NCI-H1694 treated with DMSO at 0.1 percent for 48 hours (cell line): ENCODE data around the gene ENGASE.

Experiments used
- DNase-seq: peaks from one replicate; lab custom pipeline; 2025; lab: John Stamatoyannopoulos, UW

ENGASE gene

GRCh38 chr17:79038545-79039135, 36.0 kb upstream of the ENGASE start:
- DNase-seq = no peak

DNA sequence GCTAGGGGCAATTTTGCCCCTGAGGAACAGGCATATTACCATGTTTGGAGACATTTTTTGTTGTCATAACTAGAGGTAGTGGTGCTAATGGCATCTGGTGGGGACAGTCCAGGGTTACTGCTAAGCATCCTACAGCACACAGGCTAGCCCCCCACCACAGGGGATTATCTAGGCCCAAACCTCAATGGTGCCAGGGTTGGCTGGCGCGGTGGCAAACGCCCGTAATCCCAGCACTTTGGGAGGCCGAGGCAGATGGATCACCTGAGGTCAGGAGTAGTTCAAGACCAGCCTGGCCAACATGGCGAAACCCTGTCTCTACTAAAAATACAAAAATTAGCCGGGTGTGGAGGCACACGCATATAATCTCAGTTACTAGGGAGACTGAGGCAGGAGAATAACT, 35.5 kb upstream of the ENGASE start:
- DNase-seq = no peak

GRCh38 chr17:79039886-79040285, 34.7 kb upstream of the ENGASE start:
- DNase-seq = no peak

DNA sequence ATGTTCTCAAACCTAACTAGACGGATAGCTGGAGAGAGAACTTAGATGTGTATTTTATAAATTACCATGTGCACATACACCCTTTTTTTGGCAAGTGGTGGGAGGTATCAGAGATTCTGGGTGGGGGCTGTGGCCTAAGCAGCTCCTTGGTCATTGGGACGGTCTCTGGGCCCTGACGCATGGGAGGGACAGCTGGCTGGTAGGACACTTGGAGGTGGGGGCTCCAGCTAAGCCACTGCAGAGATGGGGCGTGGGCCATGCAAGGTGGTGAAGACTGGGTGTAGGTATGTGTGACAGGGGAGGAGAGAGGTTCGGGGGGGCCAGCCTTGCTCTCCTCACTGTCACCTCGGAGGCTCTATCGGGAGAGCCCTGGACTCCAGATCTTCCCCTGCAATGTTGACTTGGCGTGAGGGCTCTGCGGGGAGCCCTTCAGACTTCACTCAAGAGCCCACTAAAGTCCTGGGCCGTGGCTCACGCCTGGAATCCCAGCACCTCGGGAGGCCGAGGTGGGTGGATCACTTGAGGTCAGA, 33.5 kb upstream of the ENGASE start:
- no peak for DNase-seq

- DNase-seq = no peak
Measured at GRCh38 chr17:79041723-79042420, 32.8 kb upstream of the ENGASE start.

- peak; percentile 75 for DNase-seq
Measured at GRCh38 chr17:79042421-79043190, 32.0 kb upstream of the ENGASE start.

GRCh38 chr17:79043191-79043930, 31.3 kb upstream of the ENGASE start:
- no peak for DNase-seq

GRCh38 chr17:79043931-79044320, 30.7 kb upstream of the ENGASE start:
- no peak for DNase-seq

DNA sequence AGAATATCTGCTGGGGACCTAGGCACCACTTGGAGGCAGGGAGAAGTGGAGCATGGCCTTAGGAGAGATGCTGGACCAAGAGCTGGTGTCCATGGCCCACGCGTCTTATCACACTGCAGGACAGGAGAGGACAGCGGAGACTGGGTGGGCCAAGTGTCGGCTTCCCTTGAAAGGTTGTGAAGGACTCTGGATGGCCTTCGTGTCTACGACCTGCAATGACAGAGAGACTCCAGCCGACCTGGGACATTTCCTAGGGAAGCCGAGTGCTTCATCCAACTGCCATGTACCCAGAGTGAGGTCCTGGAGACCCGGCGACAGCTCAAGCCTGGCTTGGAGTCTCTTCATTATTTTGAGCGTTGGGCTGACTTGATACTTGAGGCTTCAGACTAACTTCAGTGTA, 30.2 kb upstream of the ENGASE start:
- DNase-seq = no peak

GRCh38 chr17:79045001-79045729, 29.5 kb upstream of the ENGASE start:
- peak; percentile 4 for DNase-seq

- DNase-seq = peak; percentile 80
Measured at GRCh38 chr17:79045842-79046196, 28.8 kb upstream of the ENGASE start.

DNA sequence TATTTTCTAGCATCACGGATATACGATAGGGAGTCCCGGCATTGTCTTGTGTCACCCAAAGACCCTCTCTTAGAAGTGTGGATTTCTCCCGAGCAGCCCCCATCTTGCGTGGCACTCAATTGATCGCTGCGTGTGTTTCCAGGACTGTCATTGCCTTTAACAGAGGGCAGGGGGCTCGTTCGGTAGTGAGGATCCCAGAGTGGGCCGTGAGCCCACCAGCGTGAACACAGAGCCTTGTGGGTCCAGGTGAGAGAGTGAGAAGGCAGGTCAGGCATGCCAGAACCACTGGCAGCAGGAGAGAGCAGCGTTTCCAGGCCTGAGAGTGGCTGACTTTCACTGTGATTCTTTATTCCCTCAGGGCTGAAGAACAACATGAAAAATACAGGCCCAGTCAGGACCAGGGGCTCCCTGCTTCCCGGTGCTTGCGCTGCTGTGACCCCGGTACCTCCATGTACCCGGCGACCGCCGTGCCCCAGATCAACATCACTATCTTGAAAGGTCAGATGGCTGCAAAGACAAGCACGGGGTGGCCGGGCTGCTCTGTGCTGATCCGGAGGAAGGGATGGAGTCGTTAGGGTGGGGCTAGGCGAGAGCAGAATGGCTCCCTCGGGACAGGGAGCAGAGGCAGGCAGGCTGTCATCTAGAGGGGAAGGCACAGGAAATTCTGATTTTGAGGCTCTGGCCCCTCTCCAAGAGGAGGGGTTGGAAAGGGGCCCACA, 28.3 kb upstream of the ENGASE start:
- DNase-seq = peak; percentile 66

GRCh38 chr17:79046916-79047280, 27.7 kb upstream of the ENGASE start:
- peak; percentile 66 for DNase-seq

GRCh38 chr17:79047291-79047920, 27.2 kb upstream of the ENGASE start:
- DNase-seq = no peak

DNA sequence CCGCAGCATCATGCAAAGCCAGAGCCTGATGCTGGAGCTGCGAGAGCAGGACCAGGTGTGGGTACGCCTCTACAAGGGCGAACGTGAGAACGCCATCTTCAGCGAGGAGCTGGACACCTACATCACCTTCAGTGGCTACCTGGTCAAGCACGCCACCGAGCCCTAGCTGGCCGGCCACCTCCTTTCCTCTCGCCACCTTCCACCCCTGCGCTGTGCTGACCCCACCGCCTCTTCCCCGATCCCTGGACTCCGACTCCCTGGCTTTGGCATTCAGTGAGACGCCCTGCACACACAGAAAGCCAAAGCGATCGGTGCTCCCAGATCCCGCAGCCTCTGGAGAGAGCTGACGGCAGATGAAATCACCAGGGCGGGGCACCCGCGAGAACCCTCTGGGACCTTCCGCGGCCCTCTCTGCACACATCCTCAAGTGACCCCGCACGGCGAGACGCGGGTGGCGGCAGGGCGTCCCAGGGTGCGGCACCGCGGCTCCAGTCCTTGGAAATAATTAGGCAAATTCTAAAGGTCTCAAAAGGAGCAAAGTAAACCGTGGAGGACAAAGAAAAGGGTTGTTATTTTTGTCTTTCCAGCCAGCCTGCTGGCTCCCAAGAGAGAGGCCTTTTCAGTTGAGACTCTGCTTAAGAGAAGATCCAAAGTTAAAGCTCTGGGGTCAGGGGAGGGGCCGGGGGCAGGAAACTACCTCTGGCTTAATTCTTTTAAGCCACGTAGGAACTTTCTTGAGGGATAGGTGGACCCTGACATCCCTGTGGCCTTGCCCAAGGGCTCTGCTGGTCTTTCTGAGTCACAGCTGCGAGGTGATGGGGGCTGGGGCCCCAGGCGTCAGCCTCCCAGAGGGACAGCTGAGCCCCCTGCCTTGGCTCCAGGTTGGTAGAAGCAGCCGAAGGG, 26.4 kb upstream of the ENGASE start:
- no peak for DNase-seq

DNA sequence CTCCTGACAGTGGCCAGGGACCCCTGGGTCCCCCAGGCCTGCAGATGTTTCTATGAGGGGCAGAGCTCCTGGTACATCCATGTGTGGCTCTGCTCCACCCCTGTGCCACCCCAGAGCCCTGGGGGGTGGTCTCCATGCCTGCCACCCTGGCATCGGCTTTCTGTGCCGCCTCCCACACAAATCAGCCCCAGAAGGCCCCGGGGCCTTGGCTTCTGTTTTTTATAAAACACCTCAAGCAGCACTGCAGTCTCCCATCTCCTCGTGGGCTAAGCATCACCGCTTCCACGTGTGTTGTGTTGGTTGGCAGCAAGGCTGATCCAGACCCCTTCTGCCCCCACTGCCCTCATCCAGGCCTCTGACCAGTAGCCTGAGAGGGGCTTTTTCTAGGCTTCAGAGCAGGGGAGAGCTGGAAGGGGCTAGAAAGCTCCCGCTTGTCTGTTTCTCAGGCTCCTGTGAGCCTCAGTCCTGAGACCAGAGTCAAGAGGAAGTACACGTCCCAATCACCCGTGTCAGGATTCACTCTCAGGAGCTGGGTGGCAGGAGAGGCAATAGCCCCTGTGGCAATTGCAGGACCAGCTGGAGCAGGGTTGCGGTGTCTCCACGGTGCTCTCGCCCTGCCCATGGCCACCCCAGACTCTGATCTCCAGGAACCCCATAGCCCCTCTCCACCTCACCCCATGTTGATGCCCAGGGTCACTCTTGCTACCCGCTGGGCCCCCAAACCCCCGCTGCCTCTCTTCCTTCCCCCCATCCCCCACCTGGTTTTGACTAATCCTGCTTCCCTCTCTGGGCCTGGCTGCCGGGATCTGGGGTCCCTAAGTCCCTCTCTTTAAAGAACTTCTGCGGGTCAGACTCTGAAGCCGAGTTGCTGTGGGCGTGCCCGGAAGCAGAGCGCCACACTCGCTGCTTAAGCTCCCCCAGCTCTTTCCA, 25.5 kb upstream of the ENGASE start:
- DNase-seq = no peak

DNA sequence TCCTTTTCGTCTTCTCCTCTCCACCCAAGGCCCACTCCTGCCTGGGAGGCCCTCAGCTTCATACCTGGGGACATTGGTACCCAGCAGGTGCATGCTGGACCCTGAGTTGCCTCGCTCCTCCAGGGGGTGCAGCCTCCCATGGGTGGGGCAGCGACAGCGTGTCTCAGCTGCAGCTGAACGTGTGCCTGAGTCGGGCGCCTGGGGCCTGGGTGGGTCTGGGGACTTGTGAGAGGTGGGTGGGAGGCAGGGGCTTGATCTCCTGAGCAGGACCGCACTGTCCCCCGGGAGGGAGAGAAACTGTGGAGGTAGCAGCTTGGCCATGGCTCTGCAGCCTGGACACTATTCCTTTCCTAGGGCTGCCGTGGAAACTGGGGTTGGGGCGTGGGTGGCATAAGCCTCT, 24.8 kb upstream of the ENGASE start:
- DNase-seq = no peak

DNA sequence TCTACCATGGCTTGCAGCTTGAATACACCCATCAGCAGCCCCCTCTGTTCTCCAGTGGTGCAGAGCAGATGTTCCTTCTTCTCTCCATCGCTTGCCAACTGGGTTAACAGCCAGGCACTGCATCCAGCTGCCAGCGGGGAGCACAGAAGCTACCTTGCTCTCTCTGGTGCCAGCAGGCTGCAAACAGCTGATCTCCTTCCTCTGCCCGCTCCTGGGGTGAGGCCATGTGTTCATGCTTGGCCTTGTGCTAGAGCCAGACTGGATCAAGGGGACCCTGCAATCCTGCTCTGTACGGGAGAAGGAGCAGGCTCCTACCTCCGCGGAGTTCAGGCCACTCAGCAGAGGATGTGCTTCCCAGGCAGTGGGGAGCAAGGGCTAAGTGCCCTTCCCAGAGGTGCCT, 24.1 kb upstream of the ENGASE start:
- DNase-seq = peak; percentile 84
